ENCODE measurements around the gene MACROD2.

GRCh38 chr20:14785065-14785743 lies 789.9 kb downstream of the MACROD2 start:
- no peak for TF ChIP-seq POLR2A (IDR thresholded peaks at IDR 0.05)
- TF ChIP-seq CTCF (IDR thresholded peaks at IDR 0.05), result no peak

Data from ovary (tissue), 3 donors.